ENCODE measurements around the gene GPR39. TPM values are rescaled to one million over a fixed set of nuclear protein-coding genes. Genes with fewer than 3 reads are reported as not detected.

The GPR39 gene
- total RNA-seq, 1 experiment from 2014 or later: 9.0 TPM

DNA sequence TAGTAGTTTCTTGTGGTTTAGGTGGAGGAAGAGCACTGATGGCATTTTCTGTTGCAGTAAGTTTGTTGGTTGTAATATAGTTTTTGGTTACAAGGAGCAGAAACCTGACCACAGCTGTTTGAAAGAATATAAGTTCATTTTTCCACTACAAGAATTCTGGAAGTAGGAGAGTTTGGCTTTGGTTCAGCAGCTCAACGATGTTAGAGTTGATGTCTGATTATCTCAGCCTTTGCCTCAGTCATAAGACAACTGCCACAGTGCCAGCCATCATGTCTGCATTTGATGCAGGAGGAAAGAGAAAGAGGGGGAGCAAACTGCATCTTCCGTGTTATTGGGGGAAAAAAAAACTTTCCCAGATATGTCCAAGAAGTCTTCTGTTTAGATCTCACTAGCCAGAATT is 134.3 kb downstream of the GPR39 start:
- CTCF ChIA-PET: no interaction called here
- Histone ChIP-seq H3K4me3 (ENCODE audit: low read depth in 2 of 2, low read length in 2 of 2) (no peak overlapping the region), H3K4me1 (ENCODE audit: control insufficient read depth, insufficient read depth, low read length) (no peaks in the 10 kb centered on the region), H3K36me3 (ENCODE audit: control insufficient read depth, insufficient read depth, low read length) (no peaks in the 10 kb centered on the region), H3K9me3 (ENCODE audit: control insufficient read depth, insufficient read depth, low read depth, low read length) (no peaks in the 10 kb centered on the region), H3K27me3 (ENCODE audit: control insufficient read depth, insufficient read depth, low read length) (no peaks in the 10 kb centered on the region), H3K27ac (ENCODE audit: low read length) (no peak overlapping the region)
- POLR2A ChIA-PET: no interaction called here
- in situ Hi-C loops (cut with HindIII; ENCODE audit: low pct_unique_long_range_greater_than_20kb, low sequenced_read_pairs) (no loop called here), intact Hi-C loops (cut with micrococcal nuclease; ENCODE audit: unreplicated experiment) (no loop called here)
- no peak for ATAC-seq
- no peak for DNase-seq (ENCODE audit: low read depth, low spot score)
- TF ChIP-seq POLR2AphosphoS5 (IDR thresholded peaks at IDR 0.05; ENCODE audit: low read depth, low read length): no peak
- no peak for TF ChIP-seq SIN3A (IDR thresholded peaks at IDR 0.05; ENCODE audit: borderline replicate concordance, insufficient read depth, low read depth, low read length)
- no peak for TF ChIP-seq TCF7L2 (IDR thresholded peaks at IDR 0.05; ENCODE audit: low read depth, low read length)
- no peak for TF ChIP-seq REST (IDR thresholded peaks at IDR 0.05; ENCODE audit: insufficient read depth in 1 of 2, low read depth in 2 of 2, low read length in 1 of 2)
- no peak for TF ChIP-seq CTCF (IDR thresholded peaks at IDR 0.05)
- BruUV-seq (replicated peaks): no TSS peak

GRCh38 chr2:132557694-132558093 is 141.1 kb downstream of the GPR39 start:
- DNase-seq (ENCODE audit: low read depth, low spot score): no peak
- BruUV-seq (replicated peaks): no TSS peak
- ChIA-PET CTCF (no interaction called here), POLR2A (no interaction called here)
- no peak for ATAC-seq
- in situ Hi-C loops (cut with HindIII; ENCODE audit: low pct_unique_long_range_greater_than_20kb, low sequenced_read_pairs) (no loop called here), intact Hi-C loops (cut with micrococcal nuclease; ENCODE audit: unreplicated experiment) (no loop called here)
- H3K27me3 ChIP-seq (ENCODE audit: control insufficient read depth, insufficient read depth, low read length): no peaks in the 10 kb centered on the region
- H3K27ac ChIP-seq (ENCODE audit: low read length): no peak overlapping the region
- TF ChIP-seq CTCF (IDR thresholded peaks at IDR 0.05): no peak
- no peak for TF ChIP-seq POLR2AphosphoS5 (IDR thresholded peaks at IDR 0.05; ENCODE audit: low read depth, low read length)
- no peak for TF ChIP-seq TCF7L2 (IDR thresholded peaks at IDR 0.05; ENCODE audit: low read depth, low read length)
- H3K4me1 ChIP-seq (ENCODE audit: control insufficient read depth, insufficient read depth, low read length): no peaks in the 10 kb centered on the region
- H3K4me3 ChIP-seq (ENCODE audit: low read depth in 2 of 2, low read length in 2 of 2): no peak overlapping the region
- H3K36me3 ChIP-seq (ENCODE audit: control insufficient read depth, insufficient read depth, low read length): no peaks in the 10 kb centered on the region; the same call in 1 of the 2 replicates
- no peaks in the 10 kb centered on the region for H3K9me3 ChIP-seq (ENCODE audit: control insufficient read depth, insufficient read depth, low read depth, low read length)

All from Panc1 (cell line).